Measurements from ENCODE around the gene RMND1.

GRCh38 chr6:151409260-151409659 lies 42.7 kb downstream of the RMND1 start:
- TF ChIP-seq CTCF (IDR thresholded peaks at IDR 0.05; ENCODE audit: poor library complexity, severe bottlenecking), result no peak
- no peak for TF ChIP-seq POLR2AphosphoS5 (IDR thresholded peaks at IDR 0.05)
- TF ChIP-seq EZH2 (IDR thresholded peaks at IDR 0.05; ENCODE audit: borderline replicate concordance, insufficient read depth, low read length, poor library complexity, severe bottlenecking), result no peak
- no peak for TF ChIP-seq RAD21 (conservative IDR thresholded peaks at IDR 0.05)
- no peak for TF ChIP-seq EP300 (conservative IDR thresholded peaks at IDR 0.05; ENCODE audit: poor library complexity, severe bottlenecking)
- TF ChIP-seq TAF1 (IDR thresholded peaks at IDR 0.05; ENCODE audit: low read depth), result no peak
- no peak for TF ChIP-seq SMC3 (conservative IDR thresholded peaks at IDR 0.05; ENCODE audit: poor library complexity)
